ENCODE results near the gene FRS3.

FRS3 gene

DNA sequence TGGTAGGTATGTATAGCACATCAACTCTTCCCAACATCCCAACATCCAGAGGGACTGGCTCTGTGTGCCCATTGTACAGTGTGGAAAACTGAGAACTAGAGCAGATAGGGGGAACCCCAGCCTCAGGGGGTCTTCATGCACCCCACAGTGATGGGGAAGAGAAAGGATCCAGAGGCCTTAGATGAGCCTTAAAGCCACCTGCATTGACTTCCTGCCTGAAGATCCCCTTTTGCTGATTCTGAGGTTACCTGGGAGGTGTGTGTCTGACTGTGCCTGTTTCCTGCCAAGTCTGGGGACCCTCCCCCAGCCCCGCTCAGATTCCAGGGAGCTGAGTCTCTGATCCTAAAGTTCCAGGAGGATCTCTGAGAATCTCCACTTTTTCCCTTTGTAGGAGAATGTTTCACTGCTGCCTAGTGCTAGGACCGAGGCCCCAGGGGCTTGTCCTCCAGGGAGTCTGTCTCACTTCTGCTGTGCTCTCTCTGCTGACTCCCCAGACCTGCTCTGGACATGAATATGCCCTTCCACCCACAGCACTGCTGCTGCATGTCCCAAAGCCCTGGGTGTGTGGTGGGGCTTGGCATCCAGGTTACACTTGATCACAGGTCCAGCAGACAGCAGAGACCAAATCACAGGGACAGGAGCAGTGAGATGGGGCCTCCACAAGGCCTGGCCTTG, 19.7 kb downstream of the FRS3 start:
- no peaks in the 10 kb centered on the region for H4K20me1 ChIP-seq (ENCODE audit: insufficient read depth)
- TF ChIP-seq CTCF (conservative IDR thresholded peaks at IDR 0.05; ENCODE audit: low read depth, low read length) = no peak
- H3K9ac ChIP-seq = no peak overlapping the region
- no peaks in the 10 kb centered on the region for H3K4me1 ChIP-seq (ENCODE audit: low read depth, poor library complexity, severe bottlenecking)
- H3K79me2 ChIP-seq (ENCODE audit: insufficient read depth, low read depth) = no peaks in the 10 kb centered on the region
- H3K36me3 ChIP-seq (ENCODE audit: insufficient read depth) = no peaks in the 10 kb centered on the region
- no peak overlapping the region for H3K27ac ChIP-seq
- no peak overlapping the region for H2AFZ ChIP-seq (ENCODE audit: low read depth)
- H3K27me3 ChIP-seq (ENCODE audit: insufficient read depth, low read depth) = no peaks in the 10 kb centered on the region
- no peak overlapping the region for H3K4me2 ChIP-seq
- H3K4me3 ChIP-seq (IDR thresholded peaks at IDR 0.05; ENCODE audit: insufficient read depth, low read depth, low read length) = no peak overlapping the region

- H3K4me2 ChIP-seq = no peak overlapping the region
- no peaks in the 10 kb centered on the region for H4K20me1 ChIP-seq (ENCODE audit: insufficient read depth)
- no peak for TF ChIP-seq CTCF (conservative IDR thresholded peaks at IDR 0.05; ENCODE audit: low read depth, low read length)
- H2AFZ ChIP-seq (ENCODE audit: low read depth) = no peak overlapping the region
- no peak overlapping the region for H3K9ac ChIP-seq
- H3K36me3 ChIP-seq (ENCODE audit: insufficient read depth) = no peaks in the 10 kb centered on the region
- no peaks in the 10 kb centered on the region for H3K79me2 ChIP-seq (ENCODE audit: insufficient read depth, low read depth)
- no peaks in the 10 kb centered on the region for H3K27me3 ChIP-seq (ENCODE audit: insufficient read depth, low read depth)
- H3K27ac ChIP-seq = no peak overlapping the region
- no peak overlapping the region for H3K4me3 ChIP-seq (IDR thresholded peaks at IDR 0.05; ENCODE audit: insufficient read depth, low read depth, low read length)
- H3K4me1 ChIP-seq (ENCODE audit: low read depth, poor library complexity, severe bottlenecking) = no peaks in the 10 kb centered on the region
Observed at GRCh38 chr6:41759106-41759904, 20.4 kb downstream of the FRS3 start.

DNA sequence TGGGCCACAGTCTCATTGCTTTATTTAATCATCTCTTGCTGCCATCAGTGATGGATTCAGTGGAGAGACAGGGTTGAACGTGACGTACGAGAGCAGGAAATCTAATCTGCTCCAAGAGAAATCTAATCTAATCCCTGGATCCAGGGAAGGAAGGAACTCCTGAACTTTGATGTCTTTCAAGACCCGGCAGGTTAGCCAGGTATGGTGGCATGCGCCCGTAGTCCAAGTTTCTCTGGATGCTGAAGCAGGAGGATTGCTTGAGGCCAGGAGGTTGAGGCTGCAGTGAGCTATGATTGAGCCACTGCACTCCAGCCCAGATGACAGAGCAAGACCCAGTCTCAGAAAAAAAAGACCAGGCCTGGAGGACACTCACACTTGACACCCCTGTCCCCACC, 21.1 kb downstream of the FRS3 start:
- Histone ChIP-seq H3K9ac (no peak overlapping the region), H2AFZ (ENCODE audit: low read depth) (no peak overlapping the region), H3K4me1 (ENCODE audit: low read depth, poor library complexity, severe bottlenecking) (no peaks in the 10 kb centered on the region), H3K27me3 (ENCODE audit: insufficient read depth, low read depth) (no peaks in the 10 kb centered on the region), H3K27ac (no peak overlapping the region), H3K4me2 (no peak overlapping the region), H3K4me3 (IDR thresholded peaks at IDR 0.05; ENCODE audit: insufficient read depth, low read depth, low read length) (no peak overlapping the region), H3K36me3 (ENCODE audit: insufficient read depth) (no peaks in the 10 kb centered on the region), H3K79me2 (ENCODE audit: insufficient read depth, low read depth) (no peaks in the 10 kb centered on the region), H4K20me1 (ENCODE audit: insufficient read depth) (no peaks in the 10 kb centered on the region)
- TF ChIP-seq CTCF (conservative IDR thresholded peaks at IDR 0.05; ENCODE audit: low read depth, low read length) = no peak

DNA sequence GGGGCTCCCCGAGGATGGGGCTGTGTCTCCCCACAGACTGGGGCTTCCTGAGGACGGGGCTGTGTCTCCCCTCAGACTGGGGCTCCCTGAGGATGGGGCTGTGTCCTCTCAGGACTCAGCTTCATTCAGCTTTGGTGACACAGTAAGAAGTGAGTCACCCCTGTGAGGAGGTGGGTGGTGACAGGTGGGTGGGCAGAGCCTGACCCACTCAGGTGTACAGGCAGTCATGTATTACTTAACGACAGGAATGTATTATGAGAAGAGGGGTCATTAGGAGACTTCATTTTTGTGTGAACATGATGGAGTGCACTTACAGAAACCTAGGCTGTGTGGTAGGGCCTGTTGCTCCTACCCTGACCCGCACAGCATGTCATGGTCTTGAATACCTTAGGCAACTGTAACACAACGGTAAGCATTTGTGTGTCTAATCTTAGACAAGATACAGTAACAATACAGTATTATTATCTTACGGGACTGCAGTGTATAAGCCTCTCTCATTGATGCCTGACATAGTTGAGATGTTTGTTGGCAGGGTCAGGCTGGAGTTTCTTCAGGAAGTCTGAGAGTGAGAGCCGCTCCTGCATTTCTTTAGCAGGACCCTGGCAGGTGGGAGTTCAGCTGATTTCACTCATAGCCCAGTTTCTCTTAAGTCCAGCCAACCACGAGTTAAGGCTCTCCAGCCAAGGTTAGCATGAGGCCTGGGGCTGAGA, 21.6 kb downstream of the FRS3 start:
- TF ChIP-seq CTCF (conservative IDR thresholded peaks at IDR 0.05; ENCODE audit: low read depth, low read length) = no peak
- H3K27me3 ChIP-seq (ENCODE audit: insufficient read depth, low read depth) = no peaks in the 10 kb centered on the region
- H3K27ac ChIP-seq = no peak overlapping the region
- no peak overlapping the region for H3K4me3 ChIP-seq (IDR thresholded peaks at IDR 0.05; ENCODE audit: insufficient read depth, low read depth, low read length)
- no peaks in the 10 kb centered on the region for H4K20me1 ChIP-seq (ENCODE audit: insufficient read depth)
- no peak overlapping the region for H3K9ac ChIP-seq
- no peaks in the 10 kb centered on the region for H3K36me3 ChIP-seq (ENCODE audit: insufficient read depth)
- H3K4me2 ChIP-seq = no peak overlapping the region
- no peaks in the 10 kb centered on the region for H3K4me1 ChIP-seq (ENCODE audit: low read depth, poor library complexity, severe bottlenecking)
- no peaks in the 10 kb centered on the region for H3K79me2 ChIP-seq (ENCODE audit: insufficient read depth, low read depth)
- H2AFZ ChIP-seq (ENCODE audit: low read depth) = no peak overlapping the region

Data from KMS-11 (cell line).